IPS-NIHi11 (cell line): Measurements from ENCODE around the gene CPEB2.
"Not testable (repeated sequence)": the region's sequence is repeated elsewhere in the genome, so short reads cannot be mapped to it uniquely, and the experiment has no call there.

ENCODE experiments used
- DNase-seq: peaks from one replicate; pipeline ENCODE4 v3.0.0; 2012; ENCODE audit warnings: mixed read lengths, low spot score

Gene CPEB2

DNA sequence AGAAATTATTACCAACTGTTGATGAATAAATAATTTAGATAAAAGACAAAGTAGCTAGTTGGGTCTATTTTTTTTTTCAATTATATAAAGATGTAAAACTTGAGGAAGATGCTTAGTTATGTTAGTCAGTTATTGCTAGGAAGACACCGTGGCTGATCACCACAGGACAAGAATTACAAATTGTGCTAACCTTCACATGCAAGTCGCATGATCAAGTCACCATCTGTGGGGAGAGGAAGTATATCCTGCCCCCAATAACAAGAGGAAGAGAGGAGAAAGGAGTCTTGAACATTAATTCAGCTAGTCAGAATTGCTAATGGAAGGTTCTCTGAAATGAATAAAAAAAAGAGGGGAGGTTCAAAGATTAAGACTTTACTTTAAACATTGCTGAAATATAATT, 52.3 kb downstream of the CPEB2 start:
- no peak for DNase-seq

DNA sequence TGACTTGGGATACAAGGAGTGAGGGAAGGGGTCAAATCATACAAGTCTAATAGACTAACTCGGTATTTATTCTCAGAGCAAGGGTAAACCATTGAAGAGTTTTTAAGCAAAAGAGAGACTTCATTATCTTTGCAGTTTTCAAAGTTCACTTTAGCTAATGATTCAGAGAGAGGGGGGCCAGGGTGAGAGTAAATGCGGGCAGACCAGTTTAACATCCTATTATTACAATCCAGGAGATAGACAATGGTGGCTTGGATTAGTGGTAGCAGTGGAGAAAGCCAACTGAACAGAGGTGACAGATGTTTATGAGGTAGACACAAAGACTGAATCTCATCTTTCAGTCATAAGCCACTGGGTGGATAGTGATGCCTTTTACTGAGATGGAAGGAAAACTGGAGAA, 57.9 kb downstream of the CPEB2 start:
- no peak for DNase-seq

DNA sequence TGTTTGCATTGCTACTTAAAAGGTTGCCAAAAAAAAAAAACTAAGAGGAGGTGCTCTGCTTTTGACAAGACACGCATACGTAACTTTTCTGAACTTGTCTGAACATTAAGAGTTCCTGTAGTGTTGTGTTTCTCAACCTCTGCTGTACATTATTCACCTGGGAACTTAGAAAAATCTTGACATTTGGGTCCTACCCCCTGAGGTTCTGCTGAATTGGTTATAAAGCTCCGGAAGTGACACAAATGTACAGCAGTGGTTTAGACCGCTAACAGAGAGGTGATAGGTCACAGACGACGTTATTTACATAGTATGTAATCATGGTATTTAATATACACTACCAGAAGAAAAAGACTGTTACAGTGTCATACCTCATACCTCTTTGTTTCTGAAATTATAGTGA, 61.1 kb downstream of the CPEB2 start:
- DNase-seq: no peak

DNA sequence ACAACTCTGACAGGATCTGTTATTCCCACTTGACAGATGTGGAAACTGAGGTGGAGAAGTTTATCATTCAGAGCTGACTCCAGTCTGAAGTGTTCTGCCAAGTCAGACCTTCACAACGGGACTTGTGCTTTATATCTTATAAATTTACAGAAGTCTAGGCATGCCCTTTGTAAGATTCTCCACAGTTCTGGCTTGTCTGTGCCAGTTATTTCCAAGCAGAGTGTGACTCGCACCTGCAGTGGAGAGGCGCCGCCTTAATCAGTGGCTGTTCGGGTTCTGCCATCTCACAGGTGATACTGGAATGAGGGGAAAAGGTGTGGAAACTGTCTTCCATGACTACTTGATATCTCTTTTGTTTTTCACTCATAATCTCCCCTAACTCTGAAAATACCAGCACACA, 63.2 kb downstream of the CPEB2 start:
- DNase-seq: no peak

DNA sequence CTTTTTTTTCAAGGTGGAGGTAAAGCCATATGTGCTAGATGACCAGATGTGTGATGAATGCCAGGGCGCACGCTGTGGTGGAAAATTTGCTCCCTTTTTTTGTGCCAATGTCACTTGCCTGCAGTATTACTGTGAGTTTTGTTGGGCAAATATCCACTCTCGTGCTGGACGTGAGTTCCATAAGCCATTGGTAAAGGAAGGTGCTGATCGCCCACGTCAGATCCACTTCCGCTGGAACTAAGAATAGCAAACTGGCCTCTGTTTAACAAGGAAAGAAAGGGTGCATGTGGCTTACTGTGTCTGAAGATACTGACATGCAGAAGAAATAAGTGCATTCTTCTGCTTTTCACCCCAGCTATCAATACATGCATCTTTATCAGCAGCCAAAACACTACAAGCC, 63.9 kb downstream of the CPEB2 start:
- DNase-seq: no peak

DNA sequence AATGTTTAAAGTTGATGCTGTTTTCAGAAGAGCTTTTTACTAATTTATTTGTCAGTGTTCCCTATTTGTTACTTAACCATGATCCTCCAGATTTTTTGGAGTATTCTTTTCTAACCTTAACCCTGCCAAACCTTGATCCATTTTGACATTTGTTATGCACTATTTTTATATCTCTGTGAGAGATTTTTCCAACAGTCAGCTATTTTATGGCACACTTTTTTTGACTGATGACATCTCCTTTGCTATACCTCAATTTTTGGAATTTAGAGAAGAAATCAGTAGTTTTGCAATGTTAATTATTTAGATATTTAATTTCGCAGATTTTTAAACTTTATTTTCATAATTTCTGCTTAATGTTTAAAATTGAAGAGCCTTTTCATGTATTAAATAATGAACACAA, 66.0 kb downstream of the CPEB2 start:
- no peak for DNase-seq

DNA sequence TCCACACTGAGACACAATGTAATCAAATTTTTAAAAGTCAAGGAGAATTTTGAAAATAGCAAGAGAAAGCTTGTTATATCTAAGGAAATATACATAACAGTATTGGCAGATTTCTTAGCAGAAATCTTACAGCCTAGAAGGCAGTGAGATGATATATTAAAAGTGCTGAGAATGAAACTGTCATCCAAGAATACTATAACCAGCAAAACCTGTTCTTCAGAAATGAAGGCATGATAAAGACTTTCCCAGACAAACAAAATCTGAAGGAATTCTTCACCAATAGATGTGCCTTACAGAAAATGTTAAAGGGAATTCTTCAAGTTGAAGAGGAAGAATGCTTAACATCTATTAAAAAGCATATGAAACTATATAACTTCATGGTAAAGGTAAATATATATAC, 73.6 kb downstream of the CPEB2 start:
- no peak for DNase-seq

DNA sequence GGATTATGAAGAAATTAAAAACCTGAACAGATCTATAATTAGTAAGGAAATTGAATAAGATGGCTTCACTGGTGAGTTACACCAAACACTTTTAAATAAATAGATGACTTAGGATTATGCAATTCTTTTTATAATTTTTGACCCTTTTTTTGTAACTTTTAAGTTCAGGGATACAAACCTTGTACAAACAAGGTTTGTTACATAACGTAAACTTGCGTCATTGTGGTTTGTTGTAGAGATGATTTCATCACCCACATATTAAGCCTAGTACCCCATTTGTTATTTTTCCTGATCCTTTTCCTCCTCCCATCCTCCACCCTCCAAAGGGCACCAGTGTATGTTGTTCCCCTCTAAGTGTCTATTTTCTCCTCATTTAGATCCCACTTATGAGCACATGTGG, 75.7 kb downstream of the CPEB2 start:
- DNase-seq: no peak

DNA sequence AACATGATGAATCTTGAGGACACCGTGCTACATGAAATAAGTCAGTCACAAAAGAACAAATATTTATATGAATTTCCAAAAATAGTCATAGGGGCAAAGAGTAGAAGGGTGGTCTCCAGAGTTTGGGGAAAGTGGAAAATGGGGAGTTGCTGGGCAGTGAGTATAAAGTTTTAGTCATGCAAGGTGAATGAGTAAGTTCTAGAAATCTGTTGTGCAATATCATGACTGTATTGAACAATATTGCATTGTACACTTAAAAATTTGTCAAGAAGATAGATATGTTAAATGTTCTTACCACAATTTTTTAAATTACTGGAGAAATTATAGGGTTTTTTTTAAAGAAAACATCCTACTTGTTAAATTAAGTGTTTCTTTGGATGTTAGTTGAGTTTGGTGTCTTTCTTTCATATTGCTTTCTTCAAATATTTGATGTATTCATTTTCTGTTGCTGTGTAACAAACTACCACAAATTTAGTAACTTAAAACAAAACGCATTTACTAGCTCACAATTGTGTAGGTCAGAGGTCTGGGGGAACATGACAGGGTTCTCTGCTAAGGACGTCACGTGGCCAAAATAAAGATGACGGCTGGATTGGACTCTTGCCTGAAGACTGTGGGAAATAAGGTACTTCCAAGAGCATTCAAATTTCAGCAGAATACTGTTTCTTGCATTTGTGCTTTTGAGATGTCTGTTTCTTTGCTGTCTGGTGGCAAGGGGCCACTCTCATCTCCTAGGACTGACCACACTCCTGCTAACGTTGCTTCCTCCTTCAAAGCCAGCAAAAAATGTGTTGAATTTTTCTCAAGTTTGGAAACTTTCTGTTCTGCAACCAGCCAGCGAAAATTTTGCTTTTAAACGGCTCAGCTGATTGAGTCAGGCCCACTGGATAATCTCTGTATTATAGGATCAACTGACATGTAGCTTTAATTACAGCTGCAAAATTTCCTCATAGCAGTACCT, 76.7 kb downstream of the CPEB2 start:
- no peak for DNase-seq

DNA sequence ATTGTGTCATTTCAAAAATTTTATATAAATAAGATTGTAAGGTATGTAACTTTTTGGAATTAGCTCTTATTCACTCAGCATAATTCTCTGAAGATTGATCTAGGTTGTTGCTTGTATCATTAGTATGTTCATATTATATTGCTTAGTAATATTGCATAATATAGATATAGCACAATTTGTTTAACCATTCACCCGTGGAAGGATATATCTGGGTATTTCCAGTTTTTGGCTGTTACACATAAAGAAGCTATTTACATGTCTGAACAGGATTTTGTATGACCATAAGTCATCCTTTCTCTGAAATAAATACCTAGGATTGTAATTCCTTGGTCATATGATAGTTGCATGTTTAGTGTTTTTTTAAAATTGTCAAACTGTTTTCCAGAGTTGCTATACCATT, 82.5 kb downstream of the CPEB2 start:
- no peak for DNase-seq

DNA sequence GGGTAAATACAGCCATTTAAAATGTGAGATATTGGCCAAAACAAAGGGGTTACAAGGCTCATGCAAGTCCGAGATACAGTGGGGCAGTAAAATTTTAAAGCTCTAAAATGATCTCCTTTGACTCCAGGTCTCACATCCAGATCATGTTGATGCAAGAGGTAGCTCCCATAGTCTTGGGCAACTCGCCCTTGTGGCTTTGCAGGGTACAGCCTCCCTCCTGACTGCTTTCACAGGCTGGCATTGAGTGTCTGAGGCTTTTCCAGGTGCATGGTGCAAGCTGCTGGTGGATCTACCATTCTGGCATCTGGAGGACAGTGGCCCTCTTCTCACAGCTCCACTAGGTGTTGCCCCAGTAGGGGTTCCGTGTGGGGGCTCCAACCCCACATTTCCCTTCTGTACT, 83.5 kb downstream of the CPEB2 start:
- not testable (repeated sequence) for DNase-seq

DNA sequence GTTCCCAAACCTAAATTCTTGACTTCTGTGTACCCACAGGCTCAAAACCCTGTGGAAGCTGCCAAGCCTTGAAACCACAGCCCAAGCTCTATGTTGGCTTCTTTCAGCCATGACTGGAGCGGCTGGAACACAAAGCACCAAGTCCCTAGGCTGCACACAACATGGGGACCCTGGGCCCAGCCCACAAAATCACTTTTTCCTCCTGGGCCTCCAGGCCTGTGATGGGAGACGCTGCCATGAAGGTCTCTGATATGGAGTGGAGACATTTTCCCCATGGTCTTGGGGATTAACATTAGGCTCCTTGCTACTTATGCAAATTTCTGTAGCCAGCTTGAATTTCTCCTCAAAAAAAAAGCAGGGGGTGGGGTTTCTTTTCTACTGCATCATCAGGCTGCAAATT, 84.0 kb downstream of the CPEB2 start:
- DNase-seq: not testable (repeated sequence)

DNA sequence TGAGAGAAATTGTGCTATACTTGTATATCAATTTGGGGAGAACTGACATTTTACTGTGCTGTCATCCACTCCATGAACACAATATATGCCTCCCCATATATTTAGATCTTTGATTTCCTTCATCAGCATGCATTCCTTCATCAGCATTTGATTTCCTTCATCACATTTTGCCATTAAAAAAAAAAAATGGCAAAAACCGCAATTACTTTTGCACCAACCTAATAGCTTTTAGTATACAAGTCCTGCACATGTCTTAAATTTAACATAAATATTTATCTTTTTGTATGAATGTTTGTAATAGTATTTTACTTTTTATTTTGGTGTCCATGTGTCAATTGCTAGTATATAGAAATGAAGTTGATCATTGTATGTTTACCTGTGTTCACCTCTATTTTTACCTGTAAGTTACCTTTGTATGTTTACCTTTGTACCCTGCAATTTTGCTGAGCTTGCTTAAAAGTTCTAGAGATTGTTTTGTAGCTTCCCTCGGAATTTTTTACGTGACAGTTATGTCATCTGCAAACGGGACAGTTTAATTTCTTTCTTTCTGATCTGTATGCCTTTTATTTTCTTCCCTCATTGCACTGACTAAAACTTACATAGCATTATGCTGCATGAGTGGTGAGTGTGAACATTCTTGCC, 86.2 kb downstream of the CPEB2 start:
- no peak for DNase-seq

DNA sequence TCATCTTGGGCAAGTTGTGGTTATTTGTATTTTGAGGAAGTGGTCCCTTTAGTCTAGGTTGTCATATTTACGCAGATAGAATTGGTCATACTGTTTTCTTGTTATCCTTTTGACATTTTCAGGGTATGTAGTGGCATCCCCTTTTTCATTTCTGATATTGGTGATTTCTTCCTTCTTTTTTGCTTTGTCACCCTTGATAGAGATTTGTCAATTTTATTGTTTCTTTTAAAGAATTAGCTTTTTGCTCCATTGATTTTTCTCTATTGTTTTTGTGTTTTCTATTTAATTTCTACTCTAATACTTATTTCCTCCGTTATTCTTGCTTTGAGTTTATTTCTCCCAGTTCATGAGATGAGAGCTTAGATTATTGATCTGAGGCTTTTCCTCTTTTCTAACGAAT, 87.7 kb downstream of the CPEB2 start:
- no peak for DNase-seq

DNA sequence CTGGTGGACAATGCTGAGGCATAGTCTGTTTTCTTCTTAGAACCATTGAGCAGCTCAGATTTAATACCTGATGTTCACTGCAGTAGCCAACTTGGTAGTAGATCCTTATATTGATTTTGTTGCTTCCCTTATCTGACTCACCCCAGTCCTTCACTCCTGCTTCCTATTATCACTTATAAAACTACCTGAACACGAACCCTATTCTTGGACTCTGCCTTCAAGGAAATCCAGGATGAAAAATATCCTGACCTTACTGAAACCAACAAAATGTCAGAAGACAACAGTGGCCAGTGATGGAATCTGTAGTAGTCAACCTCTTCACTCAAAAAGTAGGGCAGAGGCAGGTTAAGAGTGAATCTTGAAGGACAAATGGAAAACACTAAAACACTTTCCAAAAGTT, 98.1 kb downstream of the CPEB2 start:
- no peak for DNase-seq

DNA sequence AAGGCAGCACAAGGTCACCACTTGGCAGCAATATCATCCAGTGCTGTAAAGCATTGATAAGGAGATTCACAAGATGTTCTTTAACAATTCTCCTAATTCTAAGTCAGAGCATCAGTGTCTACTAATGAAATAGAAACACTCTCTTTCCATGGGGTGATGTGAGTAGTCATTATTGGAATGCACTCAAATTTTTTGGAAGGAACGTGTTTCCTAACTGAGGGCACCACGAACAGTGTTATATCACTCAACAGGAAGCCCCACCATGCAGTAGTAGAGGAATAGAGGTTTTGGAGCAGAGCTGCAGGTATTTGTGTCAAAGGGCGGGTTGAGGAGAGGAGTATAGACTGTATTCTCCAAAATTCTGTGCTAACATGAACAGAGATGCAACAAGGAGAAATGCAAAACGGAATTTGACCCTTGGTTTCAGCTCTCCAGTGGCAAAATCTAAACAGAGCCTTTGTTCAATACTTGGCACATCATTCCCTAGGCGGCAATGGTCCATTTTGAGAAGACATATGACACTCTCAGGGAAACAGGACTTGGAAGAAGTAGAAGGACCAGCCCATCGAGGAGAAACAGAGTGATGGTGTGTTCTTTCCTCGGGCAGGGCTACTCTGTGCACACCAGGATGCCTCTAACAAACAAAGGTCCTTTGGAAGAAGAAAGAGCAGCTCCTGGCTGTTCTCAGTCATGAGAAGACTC, 98.9 kb downstream of the CPEB2 start:
- no peak for DNase-seq

DNA sequence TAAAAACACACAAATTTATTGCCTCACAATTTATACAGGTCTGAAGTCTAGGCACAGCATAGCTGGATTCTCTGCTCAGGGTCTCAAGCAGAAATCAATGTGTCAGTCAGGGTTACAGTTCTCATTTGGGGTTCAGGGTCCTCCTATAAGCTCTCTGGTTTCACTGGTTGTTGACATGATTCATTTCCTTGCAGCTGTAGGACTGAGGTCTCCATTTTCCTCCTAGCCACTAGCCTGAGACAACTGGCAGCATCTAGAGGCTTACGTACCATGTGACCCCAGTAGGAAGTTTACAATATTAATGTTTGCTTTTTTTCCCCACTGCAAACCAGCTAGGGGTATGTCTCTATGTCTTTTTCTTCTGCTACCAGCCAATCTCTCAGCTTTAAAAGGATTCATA, 102.5 kb downstream of the CPEB2 start:
- DNase-seq: no peak

DNA sequence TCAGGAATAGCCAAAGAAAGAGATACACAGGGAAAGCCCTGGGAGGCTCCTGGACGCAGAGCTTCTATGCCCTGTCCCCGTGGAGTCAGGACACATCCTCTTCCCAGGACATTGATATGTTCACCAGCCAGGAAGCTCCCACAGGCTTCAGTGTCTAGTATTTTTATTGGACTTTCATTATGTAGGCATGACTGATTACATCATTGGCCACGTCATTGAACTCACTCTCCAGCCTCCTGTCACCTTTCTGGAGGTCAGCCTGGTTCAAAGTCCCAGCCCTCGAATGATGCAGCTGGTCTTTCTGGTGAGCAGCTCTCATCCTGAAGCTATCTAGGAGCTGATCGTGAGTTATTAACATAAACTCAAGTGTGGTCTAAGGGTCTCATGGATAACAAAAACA, 104.1 kb downstream of the CPEB2 start:
- no peak for DNase-seq

DNA sequence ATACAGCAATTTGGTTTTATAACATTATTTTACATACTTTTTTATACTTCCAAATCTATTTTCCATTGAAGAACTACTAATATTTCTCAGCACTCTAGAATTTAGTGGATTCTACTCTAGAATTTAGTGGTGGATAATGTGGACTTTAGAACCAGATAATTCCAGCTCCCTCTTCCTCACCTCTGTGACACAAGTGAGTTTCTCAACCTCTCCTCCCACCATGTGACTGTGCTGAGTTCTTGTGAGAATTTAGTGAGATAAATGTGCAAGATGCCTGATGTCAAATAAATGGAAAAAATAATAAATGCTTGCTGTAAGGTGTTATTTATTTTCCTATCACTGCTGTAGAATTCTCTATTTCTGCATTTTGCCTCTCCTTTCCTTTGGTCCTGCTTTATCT, 107.3 kb downstream of the CPEB2 start:
- DNase-seq: no peak

DNA sequence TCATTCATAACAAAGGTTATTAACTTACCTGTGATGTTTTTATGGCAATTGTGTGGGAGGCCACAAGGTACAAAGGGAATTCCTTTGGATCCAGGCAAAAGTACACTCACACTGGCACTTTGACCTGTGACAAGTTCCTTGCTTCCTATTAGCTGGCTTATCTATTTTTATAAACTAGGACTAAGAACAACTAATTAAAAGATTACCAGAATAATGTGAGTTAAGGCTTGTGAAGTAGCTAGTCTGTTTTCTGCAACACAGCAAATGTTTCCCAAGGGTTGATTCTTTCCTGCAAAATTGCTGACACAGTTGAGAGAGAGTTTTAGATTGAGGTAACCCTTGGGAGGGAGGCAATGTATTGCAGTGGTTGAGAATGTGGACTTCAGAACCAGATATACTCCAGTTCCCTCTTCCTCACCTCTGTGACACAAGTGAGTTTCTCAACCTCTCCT, 107.9 kb downstream of the CPEB2 start:
- no peak for DNase-seq

DNA sequence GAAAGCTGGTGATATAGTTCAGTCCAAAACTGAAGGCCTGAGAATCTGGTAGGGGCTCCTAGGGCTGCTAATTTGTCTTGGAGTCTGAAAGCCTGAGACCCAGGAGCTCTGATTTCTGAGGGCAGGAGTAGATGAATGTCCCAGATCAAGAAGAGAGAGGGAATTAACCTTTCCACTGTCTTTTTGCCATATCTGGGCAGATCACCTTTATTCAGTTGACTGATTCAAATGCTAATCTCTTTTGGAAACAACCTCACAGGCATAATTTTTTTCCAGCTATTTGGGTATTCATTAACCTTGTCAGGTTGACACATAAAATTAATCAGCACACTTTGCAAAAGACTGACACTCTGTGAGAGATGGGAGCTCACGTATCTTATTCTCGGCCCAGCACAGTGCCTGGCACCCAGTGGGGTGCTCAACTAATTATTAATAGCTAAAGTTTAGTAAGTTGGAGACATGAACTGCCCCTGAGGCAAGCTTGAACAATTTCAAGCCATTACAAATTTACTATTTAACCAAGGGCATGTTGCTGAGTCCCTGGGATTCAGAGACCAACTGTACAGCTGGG, 114.3 kb downstream of the CPEB2 start:
- DNase-seq: no peak

DNA sequence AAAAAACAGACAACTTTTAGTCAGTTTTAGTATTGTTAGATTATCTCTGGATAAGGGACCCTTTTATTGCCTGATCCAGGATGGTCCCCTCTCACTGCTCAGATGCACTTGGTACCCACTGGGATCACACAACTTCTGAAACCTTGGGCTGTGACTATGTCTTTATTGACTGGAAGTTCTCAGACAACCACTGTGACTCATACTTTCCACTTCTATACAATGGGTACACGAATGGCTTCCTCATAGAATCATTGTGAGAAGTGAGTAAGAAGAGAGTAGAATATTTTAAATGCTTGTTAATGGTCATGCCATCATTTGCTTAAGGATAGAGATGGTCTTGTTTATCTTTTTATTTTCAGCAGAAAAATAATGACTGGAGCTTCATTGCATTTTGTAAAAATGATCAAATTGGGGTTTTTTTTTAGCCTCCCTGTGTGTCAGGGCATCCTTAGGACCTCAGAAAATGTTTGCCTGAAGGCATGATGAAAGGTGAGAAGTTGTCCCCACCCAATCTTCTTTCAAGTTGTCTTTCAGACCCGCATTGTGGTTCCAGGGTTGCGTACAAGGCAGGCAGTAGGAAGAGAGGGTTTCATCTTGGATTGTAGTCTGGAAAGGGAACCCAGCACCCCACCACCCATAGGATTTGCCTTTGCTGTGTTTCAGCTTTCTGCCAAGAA, 115.1 kb downstream of the CPEB2 start:
- no peak for DNase-seq
